ENCODE measurements around the gene NOS1AP. TPM values are rescaled to one million over a fixed set of nuclear protein-coding genes. Genes with fewer than 3 reads are reported as not detected.

Gene NOS1AP
- total RNA-seq, 1 experiment from 2014 or later = 5.3 TPM

DNA sequence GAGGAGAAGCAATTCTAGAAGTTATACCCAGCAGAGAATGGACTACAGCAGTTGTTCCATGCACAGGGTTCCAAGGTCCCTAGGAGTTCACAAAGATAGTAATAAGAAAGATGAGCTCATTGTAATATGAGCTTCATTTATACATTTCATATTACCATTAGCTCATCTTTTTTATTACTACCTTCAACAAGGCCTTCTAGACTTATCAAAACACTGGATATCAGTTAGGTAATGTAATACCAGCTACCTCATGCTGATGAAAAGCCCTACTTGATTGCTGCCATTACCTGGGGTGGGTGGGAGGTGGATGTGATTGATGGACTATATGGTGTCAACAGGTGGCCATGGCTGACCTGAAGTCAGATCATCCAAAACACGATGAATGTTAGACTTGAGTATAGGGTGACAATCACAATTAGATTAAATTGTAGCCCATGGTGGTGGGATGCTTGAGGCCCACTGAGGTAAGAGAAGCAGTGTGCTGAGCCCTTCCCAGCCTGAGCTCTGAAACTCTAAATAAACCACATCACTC lies 273.0 kb downstream of the NOS1AP start:
- Histone ChIP-seq H3K4me3 (replicated peaks in 1 of 2; ENCODE audit: low read depth in 1 of 2, low read length in 2 of 2) (no peak overlapping the region), H3K9me3 (ENCODE audit: control insufficient read depth in 1 of 2, insufficient read depth in 1 of 2, low read depth in 1 of 2, low read length in 2 of 2) (no peaks in the 10 kb centered on the region), H3K27ac (ENCODE audit: low read depth, low read length) (no peak overlapping the region), H2AFZ (ENCODE audit: low read depth, low read length, poor library complexity, severe bottlenecking) (no peak overlapping the region), H3K9ac (ENCODE audit: low read length) (no peak overlapping the region), H3K27me3 (ENCODE audit: insufficient read depth, low read length) (no peaks in the 10 kb centered on the region), H4K20me1 (ENCODE audit: insufficient read depth) (no peaks in the 10 kb centered on the region), H3K9me2 (ENCODE audit: insufficient read depth) (no peaks in the 10 kb centered on the region), H3K4me2 (ENCODE audit: low read length) (no peak overlapping the region), H3K4me1 (ENCODE audit: control insufficient read depth in 1 of 2, insufficient read depth in 2 of 2, low read length in 2 of 2) (peaks cover 0 to 5% of the 10 kb centered on the region in 2 experiments; a peak in 3 of 4 replicates), H3K79me2 (ENCODE audit: insufficient read depth, low read length) (no peaks in the 10 kb centered on the region), H3K36me3 (ENCODE audit: control insufficient read depth in 1 of 2, insufficient read depth in 2 of 2, low read length in 2 of 2) (no peaks in the 10 kb centered on the region)
- CTCF ChIA-PET = no interaction called here
- RAD21 ChIA-PET (ENCODE audit: low non-redundant PET in 1 of 2, low total read pairs in 2 of 2, uncharacterized antibody in 2 of 2, unreplicated experiment in 2 of 2) = no interaction called here
- BruUV-seq (replicated peaks) = no TSS peak
- intact Hi-C loops (cut with micrococcal nuclease) = no loop called here
- TF ChIP-seq CBX3 (IDR thresholded peaks at IDR 0.05; ENCODE audit: low read depth) (no peak), ZNF274 (IDR thresholded peaks at IDR 0.05; ENCODE audit: low read depth, low read length) (no peak)
- no peak for DNase-seq (ENCODE audit: low read depth, low spot score)
- POLR2A ChIA-PET = interaction anchor here (0.6 kb wide), 1 partner anchor 248 kb away, joined by 4 read pairs; no protein-coding TSS in a partner anchor
- no peak for ATAC-seq

DNA sequence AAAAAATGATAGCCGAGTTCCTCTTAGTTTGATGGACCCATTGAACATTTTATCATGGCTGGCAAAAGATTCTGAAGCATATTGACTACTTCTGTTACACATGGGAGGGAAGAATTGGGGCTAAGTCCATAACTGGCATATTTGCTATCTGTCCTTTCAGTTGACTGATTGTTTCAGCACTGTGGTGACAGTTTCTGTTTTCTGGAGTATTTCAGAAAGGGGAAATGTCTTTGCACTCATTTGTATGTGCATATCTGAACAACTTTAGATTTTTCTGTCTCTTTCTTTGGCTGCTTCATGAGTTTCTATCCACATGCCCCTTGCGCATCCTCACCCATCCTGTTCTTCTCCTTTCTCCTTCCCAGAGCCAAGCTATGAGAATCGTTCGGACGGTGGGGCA lies 274.0 kb downstream of the NOS1AP start:
- Histone ChIP-seq H2AFZ (ENCODE audit: low read depth, low read length, poor library complexity, severe bottlenecking) (no peak overlapping the region), H3K27ac (ENCODE audit: low read depth, low read length) (no peak overlapping the region), H3K27me3 (ENCODE audit: insufficient read depth, low read length) (no peaks in the 10 kb centered on the region), H3K79me2 (ENCODE audit: insufficient read depth, low read length) (no peaks in the 10 kb centered on the region), H3K9me3 (ENCODE audit: control insufficient read depth in 1 of 2, insufficient read depth in 1 of 2, low read depth in 1 of 2, low read length in 2 of 2) (no peaks in the 10 kb centered on the region), H3K4me1 (ENCODE audit: control insufficient read depth in 1 of 2, insufficient read depth in 2 of 2, low read length in 2 of 2) (peaks cover 0 to 12% of the 10 kb centered on the region in 2 experiments; a peak in 3 of 4 replicates), H4K20me1 (ENCODE audit: insufficient read depth) (no peaks in the 10 kb centered on the region), H3K9me2 (ENCODE audit: insufficient read depth) (no peaks in the 10 kb centered on the region), H3K9ac (ENCODE audit: low read length) (no peak overlapping the region), H3K4me2 (ENCODE audit: low read length) (no peak overlapping the region), H3K4me3 (replicated peaks in 1 of 2; ENCODE audit: low read depth in 1 of 2, low read length in 2 of 2) (no peak overlapping the region), H3K36me3 (ENCODE audit: control insufficient read depth in 1 of 2, insufficient read depth in 2 of 2, low read length in 2 of 2) (no peaks in the 10 kb centered on the region)
- POLR2A ChIA-PET = no interaction called here
- ATAC-seq (no peak), DNase-seq (ENCODE audit: low read depth, low spot score) (no peak)
- intact Hi-C loops (cut with micrococcal nuclease) = no loop called here
- no TSS peak for BruUV-seq (replicated peaks)
- CTCF ChIA-PET = interaction anchor here (1.6 kb wide), 1 partner anchor 14 kb away, joined by 3 read pairs; no protein-coding TSS in a partner anchor
- TF ChIP-seq ELF1 (IDR thresholded peaks at IDR 0.05; ENCODE audit: borderline replicate concordance, low read depth) (no peak), EZH2phosphoT487 (IDR thresholded peaks at IDR 0.05; ENCODE audit: borderline replicate concordance) (no peak), YY1 (IDR thresholded peaks at IDR 0.05; ENCODE audit: extremely low read depth, insufficient replicate concordance, low read depth, low read length) (no peak), TCF7L2 (IDR thresholded peaks at IDR 0.05; ENCODE audit: borderline replicate concordance, extremely low read depth, insufficient read depth, insufficient read length) (no peak), EZH2 (IDR thresholded peaks at IDR 0.05) (no peak), CBX3 (IDR thresholded peaks at IDR 0.05; ENCODE audit: low read depth) (no peak), SP1 (IDR thresholded peaks at IDR 0.05; ENCODE audit: low read depth) (no peak), POLR2A (IDR thresholded peaks at IDR 0.05; ENCODE audit: borderline replicate concordance, extremely low read depth, insufficient read depth, insufficient read length) (no peak), SIN3A (IDR thresholded peaks at IDR 0.05; ENCODE audit: low read depth) (no peak), ZFX (IDR thresholded peaks at IDR 0.05) (no peak)
- TF ChIP-seq, protein P1, sequence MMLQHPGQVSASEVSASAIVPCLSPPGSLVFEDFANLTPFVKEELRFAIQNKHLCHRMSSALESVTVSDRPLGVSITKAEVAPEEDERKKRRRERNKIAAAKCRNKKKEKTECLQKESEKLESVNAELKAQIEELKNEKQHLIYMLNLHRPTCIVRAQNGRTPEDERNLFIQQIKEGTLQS (IDR thresholded peaks at IDR 0.05) = no peak
- TF ChIP-seq, protein P2, sequence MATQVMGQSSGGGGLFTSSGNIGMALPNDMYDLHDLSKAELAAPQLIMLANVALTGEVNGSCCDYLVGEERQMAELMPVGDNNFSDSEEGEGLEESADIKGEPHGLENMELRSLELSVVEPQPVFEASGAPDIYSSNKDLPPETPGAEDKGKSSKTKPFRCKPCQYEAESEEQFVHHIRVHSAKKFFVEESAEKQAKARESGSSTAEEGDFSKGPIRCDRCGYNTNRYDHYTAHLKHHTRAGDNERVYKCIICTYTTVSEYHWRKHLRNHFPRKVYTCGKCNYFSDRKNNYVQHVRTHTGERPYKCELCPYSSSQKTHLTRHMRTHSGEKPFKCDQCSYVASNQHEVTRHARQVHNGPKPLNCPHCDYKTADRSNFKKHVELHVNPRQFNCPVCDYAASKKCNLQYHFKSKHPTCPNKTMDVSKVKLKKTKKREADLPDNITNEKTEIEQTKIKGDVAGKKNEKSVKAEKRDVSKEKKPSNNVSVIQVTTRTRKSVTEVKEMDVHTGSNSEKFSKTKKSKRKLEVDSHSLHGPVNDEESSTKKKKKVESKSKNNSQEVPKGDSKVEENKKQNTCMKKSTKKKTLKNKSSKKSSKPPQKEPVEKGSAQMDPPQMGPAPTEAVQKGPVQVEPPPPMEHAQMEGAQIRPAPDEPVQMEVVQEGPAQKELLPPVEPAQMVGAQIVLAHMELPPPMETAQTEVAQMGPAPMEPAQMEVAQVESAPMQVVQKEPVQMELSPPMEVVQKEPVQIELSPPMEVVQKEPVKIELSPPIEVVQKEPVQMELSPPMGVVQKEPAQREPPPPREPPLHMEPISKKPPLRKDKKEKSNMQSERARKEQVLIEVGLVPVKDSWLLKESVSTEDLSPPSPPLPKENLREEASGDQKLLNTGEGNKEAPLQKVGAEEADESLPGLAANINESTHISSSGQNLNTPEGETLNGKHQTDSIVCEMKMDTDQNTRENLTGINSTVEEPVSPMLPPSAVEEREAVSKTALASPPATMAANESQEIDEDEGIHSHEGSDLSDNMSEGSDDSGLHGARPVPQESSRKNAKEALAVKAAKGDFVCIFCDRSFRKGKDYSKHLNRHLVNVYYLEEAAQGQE (IDR thresholded peaks at IDR 0.05; ENCODE audit: low read depth) = no peak
- RAD21 ChIA-PET (ENCODE audit: low non-redundant PET in 1 of 2, low total read pairs in 2 of 2, uncharacterized antibody in 2 of 2, unreplicated experiment in 2 of 2) = no interaction called here
